Measurements from ENCODE around the gene FAM174B. TPM values are rescaled to one million over a fixed set of nuclear protein-coding genes. Genes with fewer than 3 reads are reported as not detected.

The FAM174B gene
- total RNA-seq, 4 donors from 2014 or later: 6.6 to 16.5 (median 9.7) TPM

DNA sequence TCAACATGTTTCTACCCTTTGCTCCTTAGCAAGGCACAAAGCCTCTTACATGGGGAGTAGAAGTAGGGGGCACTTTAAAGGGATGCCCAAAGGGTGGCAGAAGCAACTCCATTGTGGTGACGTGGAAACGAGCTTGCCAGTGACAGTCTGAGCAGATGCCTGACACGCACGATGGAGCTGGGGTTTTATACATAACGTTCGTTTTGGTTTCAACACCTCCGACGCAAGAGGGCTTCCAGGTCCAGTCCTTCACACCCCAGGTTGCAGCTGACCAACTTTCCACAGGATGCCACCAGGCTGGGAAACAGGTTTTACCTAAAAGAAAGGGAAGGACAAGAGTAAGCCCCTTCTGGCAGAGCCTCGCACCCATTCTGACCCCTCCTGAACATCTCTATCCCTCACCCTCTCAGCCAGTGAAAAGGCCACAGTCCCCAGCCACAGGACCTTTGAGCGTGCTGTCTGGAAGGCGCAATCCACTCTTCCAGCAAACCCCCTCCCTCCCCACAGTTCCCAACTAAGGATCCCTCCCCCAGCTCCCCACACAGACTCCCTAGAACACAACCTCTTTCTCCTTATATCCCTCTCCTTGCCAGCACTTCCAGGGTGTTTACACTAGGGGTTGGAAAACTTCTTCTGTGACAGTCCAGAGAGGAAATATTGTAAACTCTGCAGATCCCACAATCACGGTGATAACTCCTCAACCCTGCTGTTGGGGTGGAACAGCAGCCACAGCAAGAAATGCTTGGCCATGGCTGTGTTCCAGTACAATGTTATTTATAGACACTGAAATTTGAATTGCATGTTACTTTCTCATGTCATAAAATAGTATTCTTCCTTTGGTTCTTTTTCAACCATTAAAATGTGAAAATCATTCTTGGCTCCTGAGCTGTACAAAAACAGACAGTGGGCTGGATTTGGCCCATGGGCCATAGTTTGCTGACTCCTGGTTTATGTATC is 36.2 kb downstream of the FAM174B start:
- peak in 1 of 2 donors; percentile 21 for DNase-seq (ENCODE audit: low spot score in 2 of 2)
- no peaks in the 10 kb centered on the region for H3K27me3 ChIP-seq
- no peak overlapping the region for H3K4me3 ChIP-seq
- peaks cover 0 to 34% (median 3%) of the 10 kb centered on the region in 4 donors for H3K4me1 ChIP-seq
- TF ChIP-seq, protein P1, sequence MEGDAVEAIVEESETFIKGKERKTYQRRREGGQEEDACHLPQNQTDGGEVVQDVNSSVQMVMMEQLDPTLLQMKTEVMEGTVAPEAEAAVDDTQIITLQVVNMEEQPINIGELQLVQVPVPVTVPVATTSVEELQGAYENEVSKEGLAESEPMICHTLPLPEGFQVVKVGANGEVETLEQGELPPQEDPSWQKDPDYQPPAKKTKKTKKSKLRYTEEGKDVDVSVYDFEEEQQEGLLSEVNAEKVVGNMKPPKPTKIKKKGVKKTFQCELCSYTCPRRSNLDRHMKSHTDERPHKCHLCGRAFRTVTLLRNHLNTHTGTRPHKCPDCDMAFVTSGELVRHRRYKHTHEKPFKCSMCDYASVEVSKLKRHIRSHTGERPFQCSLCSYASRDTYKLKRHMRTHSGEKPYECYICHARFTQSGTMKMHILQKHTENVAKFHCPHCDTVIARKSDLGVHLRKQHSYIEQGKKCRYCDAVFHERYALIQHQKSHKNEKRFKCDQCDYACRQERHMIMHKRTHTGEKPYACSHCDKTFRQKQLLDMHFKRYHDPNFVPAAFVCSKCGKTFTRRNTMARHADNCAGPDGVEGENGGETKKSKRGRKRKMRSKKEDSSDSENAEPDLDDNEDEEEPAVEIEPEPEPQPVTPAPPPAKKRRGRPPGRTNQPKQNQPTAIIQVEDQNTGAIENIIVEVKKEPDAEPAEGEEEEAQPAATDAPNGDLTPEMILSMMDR (IDR thresholded peaks at IDR 0.05): no peak
- TF ChIP-seq EP300 (IDR thresholded peaks at IDR 0.05) (no peak), POLR2A (IDR thresholded peaks at IDR 0.05) (no peak)
- H3K36me3 ChIP-seq: no peaks in the 10 kb centered on the region
- no peaks in the 10 kb centered on the region for H3K9me3 ChIP-seq
- WGBS, 2 donors: 81 to 84% methylated on average over 12 of the region's 12 CpGs
- H3K27ac ChIP-seq: peak overlapping the region in 3 of 4 donors; percentile 22 to 63 (median 56)

DNA sequence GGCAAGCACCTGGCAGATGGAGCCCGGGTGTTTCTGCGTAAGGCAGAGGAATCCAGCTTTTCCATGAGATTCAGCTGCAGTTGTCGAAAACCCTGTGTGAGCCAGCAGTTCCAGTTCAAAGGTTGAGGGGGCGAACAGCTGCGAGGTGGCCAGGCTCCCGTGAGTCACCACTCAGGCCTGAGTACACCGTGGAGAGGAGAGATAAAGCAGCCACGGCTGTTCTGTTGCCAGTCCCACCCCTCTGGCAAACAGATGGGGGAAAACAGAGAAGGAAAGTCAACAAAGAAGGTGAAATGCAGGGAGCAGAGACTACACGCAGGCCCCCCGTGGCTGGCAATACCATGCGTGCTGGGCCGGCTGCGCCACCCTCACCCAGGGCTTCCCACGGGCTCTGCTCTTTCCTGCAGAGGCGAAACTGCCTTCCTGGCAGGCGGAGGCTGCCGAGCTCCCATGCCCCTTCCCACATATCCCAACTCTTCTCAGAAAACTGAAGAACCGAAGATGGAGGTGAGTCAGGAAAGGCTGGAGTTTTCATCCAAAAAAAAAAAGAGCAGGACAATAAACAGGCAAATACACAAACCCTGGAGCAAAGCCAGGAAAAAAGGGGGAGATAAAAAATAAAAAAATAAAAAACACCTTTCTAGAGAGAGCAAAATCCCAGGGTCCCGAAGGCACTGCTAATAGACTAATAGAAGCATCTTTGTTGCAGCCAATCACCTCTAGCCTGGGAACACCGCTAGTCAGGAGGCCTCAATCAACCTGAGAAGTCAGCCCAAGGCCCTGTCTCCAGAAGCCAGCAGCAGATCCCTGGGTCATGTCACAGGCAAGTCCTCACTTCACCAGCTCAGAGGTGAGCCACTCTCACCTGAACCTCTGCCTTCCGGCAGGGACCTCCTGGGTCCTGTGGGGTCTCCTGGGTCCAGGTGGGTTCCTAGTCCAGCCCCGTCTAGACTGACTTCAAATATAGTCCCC is 37.7 kb downstream of the FAM174B start:
- H3K27ac ChIP-seq: peak overlapping the region in 1 of 4 donors; percentile 41
- WGBS, 2 donors: 62 to 68% methylated on average over 22 of the region's 22 CpGs
- peak; percentile 31 to 53 for DNase-seq (ENCODE audit: low spot score in 2 of 2)
- H3K4me3 ChIP-seq: no peak overlapping the region
- H3K4me1 ChIP-seq: peaks cover 0 to 27% (median 1%) of the 10 kb centered on the region in 4 donors
- no peaks in the 10 kb centered on the region for H3K9me3 ChIP-seq
- H3K27me3 ChIP-seq: no peaks in the 10 kb centered on the region
- no peaks in the 10 kb centered on the region for H3K36me3 ChIP-seq
- TF ChIP-seq EP300 (IDR thresholded peaks at IDR 0.05) (peak in 1 of 2 donors; percentile 68), POLR2A (IDR thresholded peaks at IDR 0.05) (no peak)

GRCh38 chr15:92616621-92617548 is 38.7 kb downstream of the FAM174B start:
- peaks cover 0 to 27% (median 1%) of the 10 kb centered on the region in 4 donors for H3K4me1 ChIP-seq
- no peaks in the 10 kb centered on the region for H3K27me3 ChIP-seq
- H3K36me3 ChIP-seq: no peaks in the 10 kb centered on the region
- H3K4me3 ChIP-seq: no peak overlapping the region
- H3K27ac ChIP-seq: peak overlapping the region in 1 of 4 donors; percentile 41
- DNase-seq (ENCODE audit: low spot score in 2 of 2): no peak
- no peaks in the 10 kb centered on the region for H3K9me3 ChIP-seq
- WGBS, 2 donors: 88 to 92% methylated on average over 17 to 25 of the region's 25 CpGs
- TF ChIP-seq, protein P1 (IDR thresholded peaks at IDR 0.05): no peak
- TF ChIP-seq POLR2A (IDR thresholded peaks at IDR 0.05) (no peak), EP300 (IDR thresholded peaks at IDR 0.05) (no peak)

DNA sequence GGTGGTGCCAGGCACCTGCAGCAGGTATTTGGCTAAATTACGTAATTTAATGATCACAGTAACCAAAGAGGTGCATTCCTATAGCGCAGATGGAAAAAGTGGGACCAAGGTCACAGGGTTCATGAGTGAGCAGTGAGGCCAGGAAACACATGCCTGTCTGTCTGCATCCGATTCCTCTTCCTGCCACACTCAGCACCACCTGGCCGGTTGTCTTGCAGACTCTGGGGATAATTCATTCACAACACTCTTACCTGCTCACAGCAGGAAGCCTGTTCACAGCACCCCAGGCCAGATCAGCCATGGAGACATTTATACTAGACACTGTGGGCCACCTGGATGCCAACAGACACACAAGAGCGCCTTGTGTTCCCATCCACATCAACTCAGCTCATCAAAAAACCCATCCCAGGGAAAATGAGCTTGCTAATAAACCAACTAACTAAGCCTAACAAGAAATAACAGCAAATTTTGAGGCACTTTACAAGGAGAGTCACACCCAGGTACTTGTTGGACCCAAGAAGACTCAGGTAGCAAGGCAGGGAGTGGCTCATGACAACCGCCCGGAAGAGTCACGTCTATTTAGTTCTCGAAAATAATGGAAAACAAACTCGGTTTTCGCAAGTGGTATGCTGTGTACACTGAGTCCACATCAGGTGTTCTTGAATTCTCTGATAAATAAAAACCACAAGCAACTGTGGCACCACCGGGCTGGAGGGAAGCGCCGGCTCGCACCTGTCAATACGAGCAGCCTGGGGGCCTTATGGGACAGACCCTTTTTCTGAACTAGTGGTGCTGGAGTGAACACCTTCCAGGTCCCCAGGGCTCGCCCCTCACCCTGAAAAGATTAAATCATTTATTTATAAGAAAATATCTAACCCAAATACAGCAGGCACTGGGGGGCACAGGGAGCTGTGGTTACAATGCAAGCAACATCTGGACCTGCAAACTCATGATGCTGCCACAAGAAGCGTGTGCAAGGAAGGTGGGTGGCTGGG is 40.5 kb downstream of the FAM174B start:
- no peak overlapping the region for H3K4me3 ChIP-seq
- no peaks in the 10 kb centered on the region for H3K27me3 ChIP-seq
- DNase-seq (ENCODE audit: low spot score in 2 of 2): no peak
- H3K4me1 ChIP-seq: peaks cover 0 to 23% (median 1%) of the 10 kb centered on the region in 4 donors
- H3K9me3 ChIP-seq: no peaks in the 10 kb centered on the region
- WGBS, 2 donors: 92% methylated on average over 18 of the region's 18 CpGs
- no peak for TF ChIP-seq EP300 (IDR thresholded peaks at IDR 0.05)
- no peak overlapping the region for H3K27ac ChIP-seq
- no peaks in the 10 kb centered on the region for H3K36me3 ChIP-seq

DNA sequence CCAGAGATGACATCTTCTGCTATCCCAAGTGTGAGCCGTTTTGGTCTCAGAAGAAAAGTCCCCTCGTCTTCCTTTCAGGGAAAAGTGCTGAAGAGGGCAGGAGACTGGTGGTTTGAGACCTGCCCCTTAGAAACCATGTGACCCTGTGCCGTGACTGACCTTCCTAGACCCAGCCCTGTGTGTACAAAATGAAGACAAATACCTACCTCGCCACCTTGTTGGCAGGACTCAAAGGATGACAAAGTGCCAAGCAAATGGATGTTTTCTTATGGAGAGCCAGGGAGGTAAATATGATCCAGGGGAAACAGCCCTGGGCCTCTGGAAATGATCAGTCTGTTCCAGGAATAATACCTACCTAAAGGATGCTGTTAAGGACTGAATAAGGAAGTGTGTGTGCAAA is 41.3 kb downstream of the FAM174B start:
- H3K4me3 ChIP-seq: no peak overlapping the region
- H3K9me3 ChIP-seq: no peaks in the 10 kb centered on the region
- H3K27me3 ChIP-seq: no peaks in the 10 kb centered on the region
- no peak overlapping the region for H3K27ac ChIP-seq
- no peak for DNase-seq (ENCODE audit: low spot score in 2 of 2)
- 84 to 94% methylated on average over 4 of the region's 4 CpGs for WGBS, 2 donors
- peaks cover 0 to 16% (median 1%) of the 10 kb centered on the region in 4 donors for H3K4me1 ChIP-seq
- no peaks in the 10 kb centered on the region for H3K36me3 ChIP-seq
- no peak for TF ChIP-seq EP300 (IDR thresholded peaks at IDR 0.05)
- TF ChIP-seq, protein P1 (IDR thresholded peaks at IDR 0.05): no peak
- no peak for TF ChIP-seq POLR2A (IDR thresholded peaks at IDR 0.05)

All from tibial nerve (tissue), 4 donors.